NCI-H446 treated with DMSO at 0.1 percent for 48 hours (cell line): Measurements from ENCODE around the gene XCR1.
"Not testable (repeated sequence)": the region's sequence is repeated elsewhere in the genome, so short reads cannot be mapped to it uniquely, and the experiment has no call there.

Experiments
- DNase-seq: peaks from one replicate; lab custom pipeline; 2025; lab: John Stamatoyannopoulos, UW

The XCR1 gene

DNA sequence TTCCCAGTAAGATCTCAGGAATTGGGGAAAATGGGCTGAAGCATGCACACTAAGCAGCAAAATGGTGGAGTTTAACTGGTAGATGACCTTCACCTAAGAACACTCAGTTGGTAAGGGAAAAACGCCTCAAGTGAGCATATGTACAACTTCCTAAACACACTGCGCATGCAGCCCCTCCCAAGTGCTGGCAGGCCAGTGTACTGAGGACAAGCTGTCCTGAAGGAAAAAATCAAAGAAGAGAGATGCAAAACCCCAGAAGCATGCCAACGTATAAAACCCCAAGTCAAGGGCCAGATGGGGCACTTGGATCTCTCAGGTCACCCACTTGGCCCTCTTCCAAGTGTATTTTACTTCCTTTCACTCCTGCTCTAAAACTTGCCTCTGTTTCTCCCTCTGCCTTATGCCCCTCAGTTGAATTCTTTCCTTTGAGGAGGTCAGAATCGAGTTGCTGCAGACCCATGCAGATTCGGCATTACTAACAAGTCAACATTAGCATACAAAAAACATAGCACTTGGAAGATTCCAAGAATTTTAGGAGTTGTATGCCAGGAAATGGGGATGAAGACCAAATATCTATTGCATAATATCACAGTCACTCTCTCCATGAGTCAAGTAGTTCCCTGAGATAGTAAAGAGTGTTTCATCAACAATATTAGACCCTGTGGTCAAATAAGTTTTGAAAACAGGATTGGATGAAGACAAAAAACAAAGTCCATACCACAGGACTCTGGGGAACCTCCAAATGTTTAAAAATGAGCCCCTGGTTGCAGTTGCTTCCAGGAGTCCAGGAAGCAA lies 20.8 kb downstream of the XCR1 start:
- no peak for DNase-seq

- not testable (repeated sequence) for DNase-seq
These were observed 23.6 kb downstream of the XCR1 start for GRCh38 chr3:46003706-46004105.

DNA sequence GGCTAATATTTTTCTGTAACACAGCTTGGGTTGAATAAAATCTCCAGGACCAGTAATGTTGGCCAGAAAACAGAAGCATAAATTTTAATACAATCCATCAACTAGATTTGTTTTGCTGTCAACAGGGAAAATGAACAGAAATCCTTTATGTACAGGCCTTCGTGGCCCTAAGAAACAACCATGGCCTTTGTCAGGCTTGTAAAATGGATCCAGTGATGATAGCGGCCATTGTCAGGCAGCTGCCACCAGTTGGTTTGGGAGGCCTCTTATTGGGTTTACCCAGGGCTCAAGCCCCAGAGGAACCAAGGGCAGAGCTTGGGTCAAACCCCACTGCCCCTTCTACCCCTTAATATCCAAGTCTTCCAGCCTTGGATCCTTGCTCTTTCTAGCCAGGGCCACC lies 26.1 kb downstream of the XCR1 start:
- no peak for DNase-seq

GRCh38 chr3:45997942-45998341 lies 29.3 kb downstream of the XCR1 start:
- no peak for DNase-seq

- not testable (repeated sequence) for DNase-seq
These were observed 29.8 kb downstream of the XCR1 start for GRCh38 chr3:45997499-45997898.

GRCh38 chr3:45995236-45996192 lies 31.8 kb downstream of the XCR1 start, which contains the start of gene FYCO1:
FYCO1 (minus strand) TSS chr3:45995824; CDS start chr3:45984910, 10,914 bp downstream.
- DNase-seq, result peak; percentile 30

GRCh38 chr3:45994419-45995235 lies 32.7 kb downstream of the XCR1 start:
- DNase-seq, result no peak

GRCh38 chr3:45993421-45994027 lies 33.8 kb downstream of the XCR1 start:
- no peak for DNase-seq

- DNase-seq, result no peak
These were observed 34.5 kb downstream of the XCR1 start for GRCh38 chr3:45992821-45993221.

DNA sequence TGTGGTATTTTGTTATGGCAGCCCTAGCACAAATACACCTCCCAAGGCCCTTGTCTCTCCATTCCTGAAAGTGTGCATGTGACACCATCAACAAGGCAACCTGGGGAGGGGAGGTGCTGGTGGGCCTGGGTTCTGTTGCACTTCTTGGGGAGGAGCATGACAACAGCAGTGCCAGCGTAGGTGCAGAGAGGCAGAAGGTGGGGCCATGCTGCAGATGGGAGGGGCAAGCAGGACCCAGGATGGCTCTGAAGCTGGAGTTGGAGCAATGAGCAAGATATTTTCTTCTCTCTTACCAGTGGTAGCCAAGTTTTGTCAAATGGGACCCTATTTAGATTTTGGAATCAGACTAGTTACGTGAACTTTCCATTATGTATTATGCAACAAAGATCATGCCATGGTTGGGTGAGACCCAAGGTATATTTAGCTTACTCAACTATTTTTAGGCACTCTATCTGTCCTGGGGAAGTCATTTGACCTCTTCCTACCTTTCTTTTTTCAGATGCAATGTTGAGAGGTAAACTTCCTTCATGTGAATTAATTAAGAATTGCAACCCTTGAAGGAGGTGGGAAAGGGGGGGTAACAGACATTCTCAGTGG lies 35.1 kb downstream of the XCR1 start:
- DNase-seq, result no peak

- DNase-seq, result no peak
These were observed 35.9 kb downstream of the XCR1 start for GRCh38 chr3:45991341-45991740.

DNA sequence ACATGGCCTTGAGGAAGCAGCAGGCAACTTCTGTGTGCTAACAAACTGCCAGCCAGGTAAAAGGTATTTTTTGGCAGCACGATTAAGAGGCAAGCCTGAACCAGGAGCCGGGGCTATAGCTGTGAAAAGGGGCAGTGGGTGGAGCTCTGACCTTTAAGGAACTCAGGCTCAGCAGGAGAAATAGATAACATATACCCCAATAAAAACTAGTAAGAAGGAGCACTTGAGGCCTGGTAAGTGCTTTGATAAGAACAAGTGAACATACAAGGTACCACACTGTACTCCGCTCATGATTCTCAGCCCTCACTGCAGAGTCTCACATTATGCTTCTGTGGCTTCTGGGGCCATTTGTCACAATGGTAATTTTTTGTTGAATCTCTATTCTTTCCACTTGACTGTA lies 37.1 kb downstream of the XCR1 start:
- no peak for DNase-seq

DNA sequence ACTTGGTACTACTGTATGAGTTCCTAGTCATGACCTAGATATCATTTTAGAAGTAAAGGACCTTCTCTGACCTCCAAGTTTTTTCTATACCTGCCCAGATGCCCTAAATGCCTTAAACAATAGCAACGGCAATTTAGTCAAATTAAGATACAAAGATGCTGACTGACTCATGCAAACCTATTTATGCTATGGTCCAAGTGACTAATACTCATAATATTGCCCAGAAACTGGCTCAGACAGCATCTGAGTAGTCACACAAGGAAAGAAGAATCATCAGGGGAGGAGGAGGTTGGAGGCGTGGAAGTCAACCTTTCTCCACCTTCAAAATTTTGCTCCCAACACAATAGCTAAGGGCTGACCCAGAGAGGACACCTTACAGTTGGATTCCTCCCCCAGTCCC lies 38.5 kb downstream of the XCR1 start:
- DNase-seq, result no peak

DNA sequence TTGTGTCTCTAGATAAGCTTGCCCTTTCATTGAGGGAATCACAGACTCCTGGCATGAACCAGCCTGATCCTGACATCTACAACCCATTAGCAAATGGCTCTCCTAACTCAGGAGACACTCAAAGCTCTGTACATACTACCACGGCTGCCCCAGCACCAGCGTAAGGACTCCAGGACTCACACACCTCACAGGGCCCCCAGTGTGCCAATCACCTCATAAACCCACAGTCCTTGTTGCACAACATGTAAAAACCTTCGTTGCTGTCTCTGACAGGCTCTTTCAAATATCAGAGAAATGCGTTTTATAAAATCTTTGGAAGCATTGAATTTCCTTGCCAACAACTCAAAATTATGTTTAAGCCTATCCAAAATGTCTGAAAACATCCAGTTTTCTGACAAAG lies 38.9 kb downstream of the XCR1 start:
- no peak for DNase-seq

DNA sequence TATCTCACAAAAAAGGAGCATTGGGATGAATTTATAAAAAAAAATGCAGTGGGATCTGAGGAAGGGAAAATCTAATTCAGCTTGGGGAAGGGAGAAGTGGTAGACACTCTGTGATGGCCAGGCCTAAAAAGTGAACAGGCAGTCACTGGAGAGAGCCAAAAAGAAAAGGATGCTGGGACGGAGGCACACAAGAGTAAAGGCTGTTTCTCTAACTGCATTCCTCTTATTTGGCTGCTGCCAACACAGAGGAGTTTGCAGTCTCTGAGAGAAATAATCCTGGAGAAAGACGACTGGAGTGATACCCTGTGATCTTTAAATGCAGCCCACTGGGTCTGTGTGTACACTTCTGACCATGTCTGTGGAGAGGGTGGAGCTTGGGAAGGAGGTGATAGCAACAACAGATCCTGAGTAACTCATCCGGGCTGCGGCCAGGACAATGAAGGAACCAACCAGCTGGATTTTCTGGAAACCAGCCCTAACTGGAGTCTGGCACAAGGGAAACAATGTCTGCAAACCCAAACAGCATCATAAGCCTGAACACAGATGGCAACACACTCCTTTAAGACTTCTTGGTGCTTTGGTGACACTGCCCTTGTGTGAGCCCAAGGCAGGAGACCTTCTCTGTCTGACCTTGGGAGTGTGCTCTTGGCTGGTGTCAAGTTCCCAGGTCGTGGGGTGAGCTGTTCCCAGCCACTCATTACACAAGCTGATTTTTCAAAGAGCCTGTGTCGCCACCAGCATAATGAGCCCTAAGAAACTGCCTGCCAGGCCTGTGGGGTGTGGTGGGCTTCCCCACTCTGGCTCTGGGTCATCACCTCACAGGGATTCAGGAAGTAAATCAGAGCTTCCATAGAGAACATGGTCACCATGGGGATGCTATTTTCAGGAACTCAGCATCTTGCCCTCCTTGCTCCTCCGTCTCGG lies 39.7 kb downstream of the XCR1 start:
- DNase-seq, result no peak

- no peak for DNase-seq
These were observed 40.8 kb downstream of the XCR1 start for GRCh38 chr3:45986303-45986982.

DNA sequence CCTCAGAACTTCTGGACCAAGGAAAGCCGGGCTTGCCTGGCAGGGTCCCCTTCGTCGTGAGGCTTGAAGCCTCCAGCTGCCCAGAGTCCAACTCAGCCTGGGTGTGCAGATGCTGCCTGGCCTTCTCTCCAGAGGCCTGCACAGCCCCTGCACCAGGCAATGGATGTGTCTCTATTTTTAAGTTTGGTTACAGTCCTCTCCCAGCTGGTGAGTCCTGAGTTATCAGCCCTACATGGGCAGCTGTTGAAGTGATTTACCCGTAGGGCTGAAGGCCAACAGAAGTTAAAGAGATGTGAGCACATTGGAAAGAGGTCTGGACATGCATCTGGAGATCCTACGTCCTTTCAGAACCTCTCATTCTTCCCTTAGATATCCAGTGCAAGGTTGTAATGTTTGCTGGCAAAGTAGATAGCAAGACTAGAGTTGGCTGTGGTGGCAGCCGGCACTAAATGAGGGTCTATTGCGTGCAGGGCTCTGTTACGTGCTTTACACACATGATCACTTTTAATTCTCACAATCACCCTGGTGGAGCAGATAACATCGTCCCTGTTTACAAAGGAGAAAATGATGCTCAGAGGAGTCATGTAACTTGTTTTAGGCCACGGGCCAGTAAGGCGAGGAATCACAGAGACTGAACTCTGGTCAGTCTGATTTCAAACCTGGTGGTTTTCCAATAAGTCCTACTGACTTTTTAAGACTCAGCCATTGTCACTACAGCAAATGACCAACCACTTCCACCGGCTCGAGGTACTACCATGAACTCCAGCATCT lies 41.6 kb downstream of the XCR1 start:
- no peak for DNase-seq
